Suprapubic skin (tissue), 4 donors: ENCODE measurements around the gene TXNDC11.

ENCODE experiments used
- CTCF ChIP-seq, 2 donors: fragments of 200-600 bp in 1 of 2; fragments of 450-650 bp in 1 of 2; sonication (generic) in 1 of 2; IDR thresholded peaks; one replicate each; pipeline ENCODE4 v1.5.1; 2016 to 2019; ENCODE audit warnings: antibody characterized with exemption in 2 of 2, mild to moderate bottlenecking in 1 of 2, moderate library complexity in 1 of 2
- EP300 ChIP-seq: sonication (generic); formaldehyde crosslinking; IDR thresholded peaks from one replicate; pipeline ENCODE4 v1.6.1; 2017; ENCODE audit warnings: antibody characterized with exemption
- POLR2A ChIP-seq, 2 donors: fragments of 450-650 bp; IDR thresholded peaks; one replicate each; pipeline ENCODE4 v1.6.1; 2017; ENCODE audit warnings: antibody characterized with exemption in 2 of 2, mild to moderate bottlenecking in 2 of 2, moderate library complexity in 2 of 2
- POLR2AphosphoS5 ChIP-seq, 3 donors: sonication (generic); formaldehyde crosslinking; IDR thresholded peaks; one replicate each; pipeline ENCODE4 v1.6.1; 2017; ENCODE audit warnings: antibody characterized with exemption in 3 of 3

- TF ChIP-seq EP300 (no peak), CTCF (IDR thresholded peaks at IDR 0.05) (no peak), POLR2A (IDR thresholded peaks at IDR 0.05) (no peak), POLR2AphosphoS5 (IDR thresholded peaks at IDR 0.05) (no peak)
These were observed 11.4 kb downstream of the TXNDC11 start for GRCh38 chr16:11731222-11731621.
